ENCODE data around the gene RANBP17.

RANBP17 gene

GRCh38 chr5:171312129-171312974 is 450.5 kb downstream of the RANBP17 start:
- Mint-ChIP-seq H3K36me3 (ENCODE audit: low read depth) (peaks cover 3% of the 10 kb centered on the region), H3K4me3 (peak overlapping the region; percentile 68), H3K4me1 (ENCODE audit: low read depth) (peaks cover 9% of the 10 kb centered on the region), H3K27me3 (ENCODE audit: low read depth) (peaks cover 75% of the 10 kb centered on the region), H3K9me3 (no peaks in the 10 kb centered on the region), H3K27ac (peak overlapping the region; percentile 82)

- H3K27ac Mint-ChIP-seq, result peak overlapping the region; percentile 50
Measured at GRCh38 chr5:171313481-171314206, 451.8 kb downstream of the RANBP17 start.

GRCh38 chr5:171314728-171315385 is 453.0 kb downstream of the RANBP17 start:
- Mint-ChIP-seq H3K4me1 (ENCODE audit: low read depth) (peaks cover 7% of the 10 kb centered on the region), H3K4me3 (no peak overlapping the region), H3K27me3 (ENCODE audit: low read depth) (peaks cover 86% of the 10 kb centered on the region), H3K9me3 (no peaks in the 10 kb centered on the region), H3K27ac (no peak overlapping the region), H3K36me3 (ENCODE audit: low read depth) (peaks cover 3% of the 10 kb centered on the region)

More at GRCh38 chr5:171313481-171314206, 451.8 kb downstream of the RANBP17 start:
- Mint-ChIP-seq H3K4me1 (ENCODE audit: low read depth) (peaks cover 9% of the 10 kb centered on the region), H3K27me3 (ENCODE audit: low read depth) (peaks cover 78% of the 10 kb centered on the region), H3K4me3 (no peak overlapping the region), H3K9me3 (no peaks in the 10 kb centered on the region), H3K36me3 (ENCODE audit: low read depth) (peaks cover 3% of the 10 kb centered on the region)

- H3K4me3 Mint-ChIP-seq, result no peak overlapping the region
- no peak overlapping the region for H3K27ac Mint-ChIP-seq
- no peaks in the 10 kb centered on the region for H3K9me3 Mint-ChIP-seq
- peaks cover 3% of the 10 kb centered on the region for H3K36me3 Mint-ChIP-seq (ENCODE audit: low read depth)
- H3K27me3 Mint-ChIP-seq (ENCODE audit: low read depth), result peaks cover 87% of the 10 kb centered on the region
- peaks cover 7% of the 10 kb centered on the region for H3K4me1 Mint-ChIP-seq (ENCODE audit: low read depth)
Measured at GRCh38 chr5:171315386-171315891, 453.6 kb downstream of the RANBP17 start.

- peaks cover 3% of the 10 kb centered on the region for H3K36me3 Mint-ChIP-seq (ENCODE audit: low read depth)
- no peak overlapping the region for H3K4me3 Mint-ChIP-seq
- peaks cover 4% of the 10 kb centered on the region for H3K4me1 Mint-ChIP-seq (ENCODE audit: low read depth)
- H3K27me3 Mint-ChIP-seq (ENCODE audit: low read depth), result peaks cover 83% of the 10 kb centered on the region
- no peak overlapping the region for H3K27ac Mint-ChIP-seq
- H3K9me3 Mint-ChIP-seq, result no peaks in the 10 kb centered on the region
Measured at GRCh38 chr5:171315925-171316257, 454.1 kb downstream of the RANBP17 start.

GRCh38 chr5:171316258-171317121 is 454.7 kb downstream of the RANBP17 start:
- H3K27ac Mint-ChIP-seq, result no peak overlapping the region
- peaks cover 3% of the 10 kb centered on the region for H3K36me3 Mint-ChIP-seq (ENCODE audit: low read depth)
- peaks cover 86% of the 10 kb centered on the region for H3K27me3 Mint-ChIP-seq (ENCODE audit: low read depth)
- peaks cover 4% of the 10 kb centered on the region for H3K4me1 Mint-ChIP-seq (ENCODE audit: low read depth)
- H3K9me3 Mint-ChIP-seq, result no peaks in the 10 kb centered on the region
- no peak overlapping the region for H3K4me3 Mint-ChIP-seq

GRCh38 chr5:171317230-171317629 is 455.4 kb downstream of the RANBP17 start:
- peaks cover 3% of the 10 kb centered on the region for H3K36me3 Mint-ChIP-seq (ENCODE audit: low read depth)
- H3K9me3 Mint-ChIP-seq, result no peaks in the 10 kb centered on the region
- H3K27ac Mint-ChIP-seq, result no peak overlapping the region
- peaks cover 93% of the 10 kb centered on the region for H3K27me3 Mint-ChIP-seq (ENCODE audit: low read depth)
- H3K4me1 Mint-ChIP-seq (ENCODE audit: low read depth), result peaks cover 4% of the 10 kb centered on the region
- no peak overlapping the region for H3K4me3 Mint-ChIP-seq

- no peak overlapping the region for H3K27ac Mint-ChIP-seq
- peaks cover 1% of the 10 kb centered on the region for H3K4me1 Mint-ChIP-seq (ENCODE audit: low read depth)
- peaks cover 92% of the 10 kb centered on the region for H3K27me3 Mint-ChIP-seq (ENCODE audit: low read depth)
- peaks cover 1% of the 10 kb centered on the region for H3K36me3 Mint-ChIP-seq (ENCODE audit: low read depth)
- H3K9me3 Mint-ChIP-seq, result no peaks in the 10 kb centered on the region
- H3K4me3 Mint-ChIP-seq, result no peak overlapping the region
Measured at GRCh38 chr5:171318026-171318425, 456.2 kb downstream of the RANBP17 start.

- H3K9me3 Mint-ChIP-seq, result no peaks in the 10 kb centered on the region
- H3K27me3 Mint-ChIP-seq (ENCODE audit: low read depth), result peaks cover 74% of the 10 kb centered on the region
- H3K4me1 Mint-ChIP-seq (ENCODE audit: low read depth), result no peaks in the 10 kb centered on the region
- no peak overlapping the region for H3K4me3 Mint-ChIP-seq
- H3K36me3 Mint-ChIP-seq (ENCODE audit: low read depth), result no peaks in the 10 kb centered on the region
- no peak overlapping the region for H3K27ac Mint-ChIP-seq
Measured at GRCh38 chr5:171321447-171321846, 459.6 kb downstream of the RANBP17 start.

GRCh38 chr5:171322527-171322926 is 460.7 kb downstream of the RANBP17 start:
- peaks cover 65% of the 10 kb centered on the region for H3K27me3 Mint-ChIP-seq (ENCODE audit: low read depth)
- no peak overlapping the region for H3K4me3 Mint-ChIP-seq
- no peak overlapping the region for H3K27ac Mint-ChIP-seq
- no peaks in the 10 kb centered on the region for H3K36me3 Mint-ChIP-seq (ENCODE audit: low read depth)
- H3K9me3 Mint-ChIP-seq, result no peaks in the 10 kb centered on the region
- no peaks in the 10 kb centered on the region for H3K4me1 Mint-ChIP-seq (ENCODE audit: low read depth)

- no peak overlapping the region for H3K4me3 Mint-ChIP-seq
- H3K27ac Mint-ChIP-seq, result no peak overlapping the region
- H3K27me3 Mint-ChIP-seq (ENCODE audit: low read depth), result peaks cover 61% of the 10 kb centered on the region
- no peaks in the 10 kb centered on the region for H3K9me3 Mint-ChIP-seq
- no peaks in the 10 kb centered on the region for H3K4me1 Mint-ChIP-seq (ENCODE audit: low read depth)
- no peaks in the 10 kb centered on the region for H3K36me3 Mint-ChIP-seq (ENCODE audit: low read depth)
Measured at GRCh38 chr5:171323007-171323406, 461.2 kb downstream of the RANBP17 start.

- Mint-ChIP-seq H3K4me1 (ENCODE audit: low read depth) (no peaks in the 10 kb centered on the region), H3K36me3 (ENCODE audit: low read depth) (no peaks in the 10 kb centered on the region), H3K9me3 (no peaks in the 10 kb centered on the region), H3K4me3 (no peak overlapping the region), H3K27me3 (ENCODE audit: low read depth) (peaks cover 51% of the 10 kb centered on the region), H3K27ac (no peak overlapping the region)
Measured at GRCh38 chr5:171323806-171324632, 462.2 kb downstream of the RANBP17 start.

- H3K27ac Mint-ChIP-seq, result no peak overlapping the region
- H3K4me1 Mint-ChIP-seq (ENCODE audit: low read depth), result no peaks in the 10 kb centered on the region
- H3K27me3 Mint-ChIP-seq (ENCODE audit: low read depth), result peaks cover 8% of the 10 kb centered on the region
- no peak overlapping the region for H3K4me3 Mint-ChIP-seq
- no peaks in the 10 kb centered on the region for H3K9me3 Mint-ChIP-seq
- no peaks in the 10 kb centered on the region for H3K36me3 Mint-ChIP-seq (ENCODE audit: low read depth)
Measured at GRCh38 chr5:171330021-171330420, 468.2 kb downstream of the RANBP17 start.

All from T-helper 1 cell treated with Interleukin-12 subunit alpha and Interleukin-12 subunit beta and Interleukin-4 antibody, amounts not matched to agents 30 μg/mL and 1 μg/mL, for 36 hours (primary cell).